Right lobe of liver (tissue), 4 donors: Measurements from ENCODE around the gene GLUD1.

Experiments
- CTCF ChIP-seq, 4 donors: fragments of 200-600 bp in 3 of 4; fragments of 450-650 bp in 1 of 4; IDR thresholded peaks; one replicate each; pipeline versions ENCODE4 v1.5.1 to v1.8.0; 2016 to 2022; ENCODE audit warnings: antibody characterized with exemption in 4 of 4, mild to moderate bottlenecking in 2 of 4
- POLR2A ChIP-seq: fragments of 450-650 bp; IDR thresholded peaks from one replicate; pipeline ENCODE4 v1.6.1; 2017; ENCODE audit warnings: antibody characterized with exemption, mild to moderate bottlenecking
- donor health status: DM: no; HTN: no; CAD: no.
- donor health status: DM: no; HTN: no; CAD: no.
- donor health status: DM: no; HTN: yes; CAD: no.

- TF ChIP-seq POLR2A (no peak), CTCF (IDR thresholded peaks at IDR 0.05) (no peak)
Measured at GRCh38 chr10:87079106-87079836, 15.4 kb downstream of the GLUD1 start.
